Esophagus squamous epithelium (tissue), 5 donors: ENCODE results near the gene UGT2B10. TPM values are rescaled to one million over a fixed set of nuclear protein-coding genes. Genes with fewer than 3 reads are reported as not detected.
"Not testable (repeated sequence)": the region's sequence is repeated elsewhere in the genome, so short reads cannot be mapped to it uniquely, and the experiment has no call there.

Experiments used
- DNase-seq: peaks from one replicate; lab custom pipeline; 2025; lab: John Stamatoyannopoulos, UW
- H3K27ac ChIP-seq, 4 donors: fragments of 200-600 bp; sonication (generic); one replicate each; pipeline ENCODE4 v1.5.1; 2016 to 2019; ENCODE audit warnings: mild to moderate bottlenecking in 1 of 4
- H3K27me3 ChIP-seq, 4 donors: fragments of 200-600 bp; sonication (generic); 1 replicate in 3 of 4; 2 replicates in 1 of 4; pipeline versions ENCODE4 v1.5.1 to v1.6.0; 2017 to 2021; ENCODE audit warnings: antibody characterized with exemption in 1 of 4
- H3K36me3 ChIP-seq, 3 donors: fragments of 200-600 bp; sonication (generic); one replicate each; pipeline ENCODE4 v1.5.1; 2016 to 2019
- H3K4me1 ChIP-seq, 3 donors: fragments of 200-600 bp; sonication (generic); one replicate each; pipeline ENCODE4 v1.5.1; 2017 to 2019
- H3K4me3 ChIP-seq, 4 donors: fragments of 200-600 bp; sonication (generic); 1 replicate in 3 of 4; 2 replicates in 1 of 4; pipeline ENCODE4 v1.5.1; 2016 to 2019; ENCODE audit warnings: mild to moderate bottlenecking in 2 of 4, moderate library complexity in 1 of 4
- H3K9me3 ChIP-seq, 3 donors: fragments of 200-600 bp; sonication (generic); one replicate each; pipeline ENCODE4 v1.5.1; 2016 to 2019
- CTCF ChIP-seq, 6 experiments: fragments of 450-650 bp in 4 of 6; fragments of 200-600 bp in 2 of 6; sonication (generic) in 2 of 6; IDR thresholded peaks; one replicate each; pipeline ENCODE4 v1.5.1; 2016 to 2019; ENCODE audit warnings: antibody characterized with exemption in 6 of 6, mild to moderate bottlenecking in 4 of 6, moderate library complexity in 4 of 6
- POLR2A ChIP-seq, 4 donors: fragments of 450-650 bp; IDR thresholded peaks; one replicate each; pipeline ENCODE4 v1.6.1; 2017; ENCODE audit warnings: antibody characterized with exemption in 4 of 4, mild to moderate bottlenecking in 4 of 4, moderate library complexity in 3 of 4
- WGBS, 2 donors: methylation state at CpG; one replicate each; pipeline ENCODE4 v1.1.5; 2018; 5-methylcytosine and 5-hydroxymethylcytosine counted together
- intact Hi-C: fragments of 100-400 bp; cut with DNase I; formaldehyde crosslinking; loops from one replicate; pipeline ENCODE4 v1.15.0; 2022
- total RNA-seq, 4 donors: library from RNA; depleted of rRNA; stranded (reverse); fragments of >200 nt; gene quantifications; one replicate each; pipeline ENCODE4 v1.1.0, GENCODE V29; 2016
- donor health status: DM: yes; HTN: yes; CAD: no.

The UGT2B10 gene
- not detected for total RNA-seq

- H3K4me3 ChIP-seq, H3K9me3 ChIP-seq, H3K36me3 ChIP-seq, H3K27me3 ChIP-seq, H3K4me1 ChIP-seq, H3K27ac ChIP-seq, intact Hi-C loops, DNase-seq: not testable (repeated sequence)
- WGBS, 2 donors, result 39% methylated on average over 4 of the region's 4 CpGs
Observed at GRCh38 chr4:68815617-68816409, at the start of gene UGT2B10. Gene UGT2B10 (plus strand): TSS chr4:68815994. CDS start chr4:68816020, 26 bp downstream.

- H3K4me1 ChIP-seq, H3K36me3 ChIP-seq, H3K27me3 ChIP-seq, DNase-seq, H3K4me3 ChIP-seq, intact Hi-C loops, H3K27ac ChIP-seq, H3K9me3 ChIP-seq: not testable (repeated sequence)
Observed at GRCh38 chr4:68771836-68772235, 44.0 kb upstream of the UGT2B10 start.

- Histone ChIP-seq H3K27ac (no peak overlapping the region), H3K4me1 (no peaks in the 10 kb centered on the region), H3K27me3 (no peaks in the 10 kb centered on the region), H3K36me3 (no peaks in the 10 kb centered on the region), H3K9me3 (no peaks in the 10 kb centered on the region), H3K4me3 (no peak overlapping the region)
- no peak for DNase-seq
- intact Hi-C loops, result no loop called here
- TF ChIP-seq CTCF (IDR thresholded peaks at IDR 0.05), result no peak
- TF ChIP-seq POLR2A (IDR thresholded peaks at IDR 0.05), result no peak
- WGBS, 2 donors, result 78 to 82% methylated on average over 4 to 5 of the region's 5 CpGs
Observed at GRCh38 chr4:68773699-68774098, 42.1 kb upstream of the UGT2B10 start.

GRCh38 chr4:68780232-68780631 lies 35.6 kb upstream of the UGT2B10 start:
- intact Hi-C loops, result no loop called here
- H3K27me3 ChIP-seq, result no peaks in the 10 kb centered on the region
- no peak overlapping the region for H3K27ac ChIP-seq
- WGBS, 2 donors, result 64 to 79% methylated on average over 1 of the region's 1 CpG
- no peaks in the 10 kb centered on the region for H3K36me3 ChIP-seq
- no peak overlapping the region for H3K4me3 ChIP-seq
- DNase-seq, result no peak
- TF ChIP-seq POLR2A (IDR thresholded peaks at IDR 0.05), result no peak
- no peak for TF ChIP-seq CTCF (IDR thresholded peaks at IDR 0.05)
- no peaks in the 10 kb centered on the region for H3K4me1 ChIP-seq
- peaks cover 0 to 14% (median 0%) of the 10 kb centered on the region in 3 donors for H3K9me3 ChIP-seq

DNA sequence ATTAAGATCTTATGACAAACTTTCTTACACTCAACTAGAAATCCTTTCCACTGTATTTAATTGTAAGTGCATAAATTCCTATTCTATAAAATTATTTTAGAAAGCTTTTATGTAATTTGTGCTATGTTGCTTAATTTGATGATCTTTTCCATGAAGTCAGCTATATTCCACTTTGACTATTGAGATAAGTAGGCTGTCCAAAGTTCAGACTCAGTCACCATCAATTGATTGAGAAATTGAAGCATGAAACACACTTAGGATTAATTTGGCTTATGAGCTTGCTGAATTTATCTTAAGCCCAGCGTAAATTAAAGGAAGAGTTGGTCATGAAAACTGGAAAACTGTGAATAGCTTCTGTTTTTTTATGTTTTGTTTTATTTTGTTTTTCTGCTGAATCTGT lies 18.7 kb upstream of the UGT2B10 start:
- Histone ChIP-seq H3K27ac (no peak overlapping the region), H3K9me3 (no peaks in the 10 kb centered on the region), H3K27me3 (no peaks in the 10 kb centered on the region), H3K36me3 (no peaks in the 10 kb centered on the region), H3K4me3 (no peak overlapping the region), H3K4me1 (no peaks in the 10 kb centered on the region)
- 46 to 73% methylated on average over 1 of the region's 1 CpG for WGBS, 2 donors
- intact Hi-C loops, result no loop called here
- TF ChIP-seq POLR2A (IDR thresholded peaks at IDR 0.05) (no peak), CTCF (IDR thresholded peaks at IDR 0.05) (no peak)
- DNase-seq, result no peak

DNA sequence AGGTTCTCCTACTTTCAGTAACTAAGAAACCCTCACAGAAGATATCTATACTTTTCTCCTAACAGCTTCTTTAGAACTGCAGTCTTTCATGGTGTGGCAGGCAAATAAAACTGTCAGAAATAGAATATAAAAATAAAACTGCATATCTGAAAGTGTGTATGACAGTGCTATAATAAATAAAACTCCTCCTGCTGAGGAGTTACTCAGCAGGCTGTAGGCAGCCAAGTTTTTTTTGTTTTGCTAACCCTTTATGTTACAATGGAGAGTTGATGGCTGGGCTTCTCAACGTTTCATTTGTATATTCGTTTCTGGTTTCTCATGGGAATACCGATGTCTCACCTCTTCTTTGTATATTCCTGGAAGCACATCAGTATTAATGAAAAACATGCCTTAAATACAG lies 18.2 kb upstream of the UGT2B10 start:
- Histone ChIP-seq H3K27ac (no peak overlapping the region), H3K27me3 (no peaks in the 10 kb centered on the region), H3K36me3 (no peaks in the 10 kb centered on the region), H3K9me3 (no peaks in the 10 kb centered on the region), H3K4me1 (no peaks in the 10 kb centered on the region), H3K4me3 (no peak overlapping the region)
- no peak for DNase-seq
- TF ChIP-seq POLR2A (IDR thresholded peaks at IDR 0.05) (no peak), CTCF (IDR thresholded peaks at IDR 0.05) (no peak)
- WGBS, 2 donors, result 38 to 51% methylated on average over 3 of the region's 3 CpGs
- intact Hi-C loops, result no loop called here
